CD4-positive, alpha-beta T cell (primary cell): ENCODE data around the gene PPARG. TPM values are rescaled to one million over a fixed set of nuclear protein-coding genes. Genes with fewer than 3 reads are reported as not detected.

Experiments
- ATAC-seq: fragments of 200-7000 bp; cut with Tn5 transposase; one replicate; pipeline ENCODE4 v1.10.0; 2022; ENCODE audit warnings: mild to moderate bottlenecking; ENCODE audit not compliant: poor library complexity
- CTCF ChIA-PET: fragments of 350-600 bp; sonication (Branson Sonifier 250); formaldehyde crosslinking; loops from one replicate; lab custom pipeline; 2021; ENCODE audit warnings: antibody characterized with exemption, inconsistent platforms; lab: Charles Lee
- POLR2A ChIA-PET: fragments of 350-600 bp; sonication (Branson Sonifier 250); formaldehyde crosslinking; loops from one replicate; lab custom pipeline; 2021; ENCODE audit warnings: antibody characterized with exemption, inconsistent platforms; lab: Charles Lee
- DNase-seq, 14 experiments: peaks; one replicate each; pipeline ENCODE4 v3.0.0-alpha.2; 2013 to 2020; ENCODE audit warnings: mixed read lengths in 2 of 14
- H3K27ac ChIP-seq, 2 donors: one replicate each; pipeline versions ENCODE4 v1.5.1 to v1.7.0; 2013; ENCODE audit warnings: low read length in 2 of 2, low read depth in 1 of 2, mild to moderate bottlenecking in 1 of 2
- H3K27me3 ChIP-seq, 2 experiments: 1 replicate in 1 of 2; 2 replicates in 1 of 2; pipeline versions ENCODE4 v1.6.1 to v1.7.0; 2013; ENCODE audit warnings: low read length in 2 of 2, control low read depth in 1 of 2, mild to moderate bottlenecking in 1 of 2, moderate library complexity in 1 of 2; ENCODE audit not compliant: insufficient read depth in 2 of 2, control insufficient read depth in 1 of 2
- H3K36me3 ChIP-seq: one replicate; pipeline ENCODE4 v1.6.1; 2013; ENCODE audit warnings: low read length, control low read depth; ENCODE audit not compliant: insufficient read depth
- H3K4me1 ChIP-seq: one replicate; pipeline ENCODE4 v1.6.1; 2013; ENCODE audit warnings: low read length, control low read depth; ENCODE audit not compliant: insufficient read depth
- H3K4me3 ChIP-seq: one replicate; pipeline ENCODE4 v1.5.1; 2013; ENCODE audit warnings: mild to moderate bottlenecking, low read length, moderate library complexity
- H3K9me3 ChIP-seq, 2 experiments: 1 replicate in 1 of 2; 2 replicates in 1 of 2; pipeline versions ENCODE4 v1.6.1 to v1.7.0; 2013; ENCODE audit warnings: low read length in 2 of 2, mild to moderate bottlenecking in 2 of 2, control low read depth in 1 of 2, moderate library complexity in 1 of 2; ENCODE audit not compliant: control insufficient read depth in 1 of 2, insufficient read depth in 1 of 2
- H3K27ac Mint-ChIP-seq: one replicate; pipeline ENCODE4 v1.8.0; 2020; ENCODE audit warnings: mixed read lengths
- H3K27me3 Mint-ChIP-seq: one replicate; pipeline ENCODE4 v1.8.0; 2021; ENCODE audit warnings: mixed read lengths
- H3K36me3 Mint-ChIP-seq: one replicate; pipeline ENCODE4 v1.8.0; 2021; ENCODE audit warnings: low read depth, mixed read lengths
- H3K4me1 Mint-ChIP-seq: one replicate; pipeline ENCODE4 v1.8.0; 2021; ENCODE audit warnings: low read depth, mixed read lengths
- H3K4me3 Mint-ChIP-seq: one replicate; pipeline ENCODE4 v1.8.0; 2020; ENCODE audit warnings: mild to moderate bottlenecking, mixed read lengths
- H3K9me3 Mint-ChIP-seq: one replicate; pipeline ENCODE4 v1.8.0; 2020; ENCODE audit warnings: mixed read lengths
- CTCF ChIP-seq: fragments of 200-600 bp; IDR thresholded peaks from one replicate; pipeline ENCODE4 v1.8.0; 2022; ENCODE audit warnings: antibody characterized with exemption, mild to moderate bottlenecking
- intact Hi-C, 2 experiments: fragments of 100-400 bp; cut with DNase I in 1 of 2; cut with micrococcal nuclease in 1 of 2; formaldehyde crosslinking; loops; one replicate each; pipeline versions ENCODE4 v1.15.1 to v1.9.0; 2023 to 2025; cut with DNase I, micrococcal nuclease
- total RNA-seq, 174 experiments: library from RNA in 2 of 174; stranded (reverse) in 2 of 174; gene quantifications; one replicate each; pipeline ENCODE4 v1.2.3 and lab custom pipeline; 2021 to 2026

Gene PPARG
- total RNA-seq, 2 experiments from 2014 or later = 0.27 to 0.75 TPM

- H3K36me3 Mint-ChIP-seq = no peaks in the 10 kb centered on the region
- no peak for ATAC-seq
- intact Hi-C loops = no loop called here
- no peak for TF ChIP-seq CTCF
- H3K36me3 ChIP-seq = no peaks in the 10 kb centered on the region
- POLR2A ChIA-PET = no interaction called here
- no peak overlapping the region for H3K27ac ChIP-seq
- no peaks in the 10 kb centered on the region for H3K4me1 Mint-ChIP-seq
- no peak overlapping the region for H3K27ac Mint-ChIP-seq
- H3K9me3 Mint-ChIP-seq = no peaks in the 10 kb centered on the region
- CTCF ChIA-PET = no interaction called here
- H3K9me3 ChIP-seq = no peaks in the 10 kb centered on the region
- peaks cover 3 to 6% of the 10 kb centered on the region in 2 experiments for H3K27me3 ChIP-seq
- H3K27me3 Mint-ChIP-seq = peaks cover 35% of the 10 kb centered on the region
- no peaks in the 10 kb centered on the region for H3K4me1 ChIP-seq
- no peak overlapping the region for H3K4me3 ChIP-seq
- DNase-seq = no peak
- H3K4me3 Mint-ChIP-seq = no peak overlapping the region
Observed at GRCh38 chr3:12278566-12278965, 10.3 kb upstream of the PPARG start.

GRCh38 chr3:12279591-12280326, 9.1 kb upstream of the PPARG start:
- peaks cover 47% of the 10 kb centered on the region for H3K27me3 Mint-ChIP-seq
- no peak for ATAC-seq
- intact Hi-C loops = no loop called here
- Histone ChIP-seq H3K4me1 (no peaks in the 10 kb centered on the region), H3K27ac (no peak overlapping the region), H3K36me3 (no peaks in the 10 kb centered on the region), H3K9me3 (no peaks in the 10 kb centered on the region), H3K4me3 (no peak overlapping the region), H3K27me3 (peaks cover 3 to 16% of the 10 kb centered on the region in 2 experiments)
- DNase-seq = no peak
- CTCF ChIA-PET = no interaction called here
- TF ChIP-seq CTCF = no peak
- H3K4me1 Mint-ChIP-seq = no peaks in the 10 kb centered on the region
- no peaks in the 10 kb centered on the region for H3K9me3 Mint-ChIP-seq
- H3K4me3 Mint-ChIP-seq = no peak overlapping the region
- no peaks in the 10 kb centered on the region for H3K36me3 Mint-ChIP-seq
- POLR2A ChIA-PET = no interaction called here
- no peak overlapping the region for H3K27ac Mint-ChIP-seq

- H3K4me1 Mint-ChIP-seq = no peaks in the 10 kb centered on the region
- Histone ChIP-seq H3K36me3 (no peaks in the 10 kb centered on the region), H3K9me3 (peaks cover 3 to 5% of the 10 kb centered on the region in 2 experiments), H3K4me1 (no peaks in the 10 kb centered on the region), H3K27me3 (peaks cover 3 to 22% of the 10 kb centered on the region in 2 experiments), H3K4me3 (no peak overlapping the region), H3K27ac (no peak overlapping the region)
- peaks cover 2% of the 10 kb centered on the region for H3K9me3 Mint-ChIP-seq
- DNase-seq (no peak), ATAC-seq (no peak)
- H3K27me3 Mint-ChIP-seq = peaks cover 53% of the 10 kb centered on the region
- CTCF ChIA-PET = no interaction called here
- H3K27ac Mint-ChIP-seq = no peak overlapping the region
- H3K36me3 Mint-ChIP-seq = no peaks in the 10 kb centered on the region
- POLR2A ChIA-PET = no interaction called here
- H3K4me3 Mint-ChIP-seq = no peak overlapping the region
- intact Hi-C loops = no loop called here
- no peak for TF ChIP-seq CTCF
Observed at GRCh38 chr3:12280357-12280806, 8.5 kb upstream of the PPARG start.
